ENCODE measurements around the gene GNPAT. TPM values are rescaled to one million over a fixed set of nuclear protein-coding genes. Genes with fewer than 3 reads are reported as not detected.

The GNPAT gene
- total RNA-seq, 2 experiments from 2014 or later: 11.8 to 12.8 TPM

DNA sequence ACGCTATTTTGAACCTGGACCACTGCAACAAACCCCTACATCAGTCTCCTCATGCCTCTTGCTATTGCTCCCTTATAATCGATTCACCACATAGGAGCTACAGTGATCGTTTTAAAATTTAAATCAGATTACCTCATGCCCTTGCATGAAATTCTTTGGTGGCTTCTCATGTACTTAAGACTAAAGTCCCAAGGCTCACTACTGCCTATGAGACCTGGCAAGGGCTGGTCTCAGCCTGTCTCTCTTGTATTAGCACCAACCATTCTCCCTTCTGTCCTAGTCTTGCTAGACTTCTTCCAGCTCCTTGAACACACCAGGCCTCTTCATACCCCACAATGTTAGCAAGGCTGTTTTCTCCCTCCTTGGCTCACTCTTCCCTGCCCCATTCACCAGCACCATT, 6.5 kb upstream of the GNPAT start:
- H3K9me3 Mint-ChIP-seq: no peaks in the 10 kb centered on the region
- ChIA-PET CTCF (no interaction called here), POLR2A (no interaction called here)
- H3K36me3 Mint-ChIP-seq (ENCODE audit: low read depth): peaks cover 78% of the 10 kb centered on the region
- TF ChIP-seq, protein P1, sequence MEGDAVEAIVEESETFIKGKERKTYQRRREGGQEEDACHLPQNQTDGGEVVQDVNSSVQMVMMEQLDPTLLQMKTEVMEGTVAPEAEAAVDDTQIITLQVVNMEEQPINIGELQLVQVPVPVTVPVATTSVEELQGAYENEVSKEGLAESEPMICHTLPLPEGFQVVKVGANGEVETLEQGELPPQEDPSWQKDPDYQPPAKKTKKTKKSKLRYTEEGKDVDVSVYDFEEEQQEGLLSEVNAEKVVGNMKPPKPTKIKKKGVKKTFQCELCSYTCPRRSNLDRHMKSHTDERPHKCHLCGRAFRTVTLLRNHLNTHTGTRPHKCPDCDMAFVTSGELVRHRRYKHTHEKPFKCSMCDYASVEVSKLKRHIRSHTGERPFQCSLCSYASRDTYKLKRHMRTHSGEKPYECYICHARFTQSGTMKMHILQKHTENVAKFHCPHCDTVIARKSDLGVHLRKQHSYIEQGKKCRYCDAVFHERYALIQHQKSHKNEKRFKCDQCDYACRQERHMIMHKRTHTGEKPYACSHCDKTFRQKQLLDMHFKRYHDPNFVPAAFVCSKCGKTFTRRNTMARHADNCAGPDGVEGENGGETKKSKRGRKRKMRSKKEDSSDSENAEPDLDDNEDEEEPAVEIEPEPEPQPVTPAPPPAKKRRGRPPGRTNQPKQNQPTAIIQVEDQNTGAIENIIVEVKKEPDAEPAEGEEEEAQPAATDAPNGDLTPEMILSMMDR (IDR thresholded peaks at IDR 0.05): no peak
- intact Hi-C loops (cut with DNase I, micrococcal nuclease): no loop called here
- ATAC-seq (ENCODE audit: poor library complexity) (no peak), DNase-seq (no peak)
- Histone ChIP-seq H3K4me1 (ENCODE audit: insufficient read depth, low read length) (peaks cover 7% of the 10 kb centered on the region), H3K9me3 (ENCODE audit: control insufficient read depth in 1 of 2, insufficient read depth in 1 of 2, low read length in 2 of 2) (no peaks in the 10 kb centered on the region), H3K27ac (ENCODE audit: low read depth in 1 of 2, low read length in 2 of 2) (no peak overlapping the region), H3K4me3 (ENCODE audit: low read length) (no peak overlapping the region), H3K27me3 (ENCODE audit: control insufficient read depth in 1 of 2, insufficient read depth in 2 of 2, low read length in 2 of 2) (no peaks in the 10 kb centered on the region), H3K36me3 (ENCODE audit: insufficient read depth, low read length) (peaks cover 51% of the 10 kb centered on the region)
- H3K27ac Mint-ChIP-seq: no peak overlapping the region
- H3K27me3 Mint-ChIP-seq: no peaks in the 10 kb centered on the region
- H3K4me1 Mint-ChIP-seq (ENCODE audit: low read depth): peaks cover 70% of the 10 kb centered on the region
- no peak overlapping the region for H3K4me3 Mint-ChIP-seq

DNA sequence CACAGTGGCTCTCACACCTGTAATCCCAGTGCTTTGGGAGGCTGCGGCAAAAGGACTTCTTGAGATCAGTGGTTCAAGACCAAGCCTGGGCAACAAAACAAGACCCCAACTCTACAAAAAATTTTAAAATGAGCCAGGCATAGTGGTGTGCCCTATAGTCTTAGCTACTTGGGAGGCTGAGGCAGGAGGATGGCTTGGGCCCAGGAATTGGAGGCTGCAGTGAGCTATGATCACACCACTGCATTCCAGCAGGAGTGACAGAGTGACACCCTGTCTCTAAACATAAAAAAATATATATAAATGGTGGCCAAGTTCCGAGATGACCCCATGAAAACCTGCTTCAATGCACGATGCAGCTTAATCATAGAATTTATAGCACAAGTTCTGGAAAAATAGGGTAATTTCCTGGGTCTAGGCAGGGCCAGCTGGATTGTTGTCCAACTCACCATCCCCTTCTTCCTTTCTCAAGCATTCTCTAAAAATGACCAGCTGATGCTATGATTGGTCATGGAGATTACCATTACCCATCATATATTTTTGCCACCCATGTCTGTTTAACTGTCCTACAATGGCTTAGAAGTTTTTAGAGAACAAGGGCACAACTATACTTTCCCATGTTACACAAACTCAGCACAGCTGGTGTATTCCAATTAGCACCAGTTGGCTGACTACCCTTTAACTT, 5.3 kb upstream of the GNPAT start:
- CTCF ChIA-PET: no interaction called here
- peaks cover 75% of the 10 kb centered on the region for H3K36me3 Mint-ChIP-seq (ENCODE audit: low read depth)
- POLR2A ChIA-PET: no interaction called here
- TF ChIP-seq, protein P1 (IDR thresholded peaks at IDR 0.05): no peak
- H3K27ac Mint-ChIP-seq: no peak overlapping the region
- Histone ChIP-seq H3K27me3 (ENCODE audit: control insufficient read depth in 1 of 2, insufficient read depth in 2 of 2, low read length in 2 of 2) (no peaks in the 10 kb centered on the region), H3K27ac (ENCODE audit: low read depth in 1 of 2, low read length in 2 of 2) (no peak overlapping the region), H3K4me1 (ENCODE audit: insufficient read depth, low read length) (peaks cover 13% of the 10 kb centered on the region), H3K36me3 (ENCODE audit: insufficient read depth, low read length) (peaks cover 43% of the 10 kb centered on the region), H3K4me3 (ENCODE audit: low read length) (no peak overlapping the region), H3K9me3 (ENCODE audit: control insufficient read depth in 1 of 2, insufficient read depth in 1 of 2, low read length in 2 of 2) (no peaks in the 10 kb centered on the region)
- ATAC-seq (ENCODE audit: poor library complexity): no peak
- no peak for DNase-seq
- no peak overlapping the region for H3K4me3 Mint-ChIP-seq
- H3K4me1 Mint-ChIP-seq (ENCODE audit: low read depth): peaks cover 71% of the 10 kb centered on the region
- intact Hi-C loops (cut with DNase I, micrococcal nuclease): no loop called here
- H3K27me3 Mint-ChIP-seq: no peaks in the 10 kb centered on the region
- H3K9me3 Mint-ChIP-seq: no peaks in the 10 kb centered on the region

DNA sequence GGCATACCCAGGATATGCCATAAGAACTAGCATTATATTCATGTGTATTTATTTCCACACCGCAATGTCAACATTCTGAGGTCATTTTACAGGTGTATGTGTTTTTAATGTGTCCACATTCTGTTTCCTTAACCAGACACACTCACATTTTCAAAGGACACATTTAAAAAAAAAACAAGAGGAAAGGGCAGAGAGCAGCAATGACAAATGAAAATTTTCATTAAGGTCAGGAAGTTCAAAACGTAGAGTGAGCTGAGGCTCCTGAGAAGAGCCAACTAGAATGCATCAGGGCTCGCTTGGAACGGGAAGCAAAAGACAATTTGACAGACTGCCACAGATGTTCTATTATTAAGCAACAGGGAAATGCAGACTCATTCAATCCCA, 4.8 kb upstream of the GNPAT start:
- Mint-ChIP-seq H3K4me1 (ENCODE audit: low read depth) (peaks cover 71% of the 10 kb centered on the region), H3K27ac (no peak overlapping the region), H3K4me3 (no peak overlapping the region), H3K27me3 (no peaks in the 10 kb centered on the region), H3K36me3 (ENCODE audit: low read depth) (peaks cover 75% of the 10 kb centered on the region), H3K9me3 (no peaks in the 10 kb centered on the region)
- CTCF ChIA-PET: no interaction called here
- intact Hi-C loops (cut with DNase I, micrococcal nuclease): no loop called here
- ATAC-seq (ENCODE audit: poor library complexity): no peak
- H3K27ac ChIP-seq (ENCODE audit: low read depth in 1 of 2, low read length in 2 of 2): no peak overlapping the region
- peaks cover 38% of the 10 kb centered on the region for H3K36me3 ChIP-seq (ENCODE audit: insufficient read depth, low read length)
- H3K27me3 ChIP-seq (ENCODE audit: control insufficient read depth in 1 of 2, insufficient read depth in 2 of 2, low read length in 2 of 2): no peaks in the 10 kb centered on the region
- POLR2A ChIA-PET: no interaction called here
- TF ChIP-seq, protein P1 (IDR thresholded peaks at IDR 0.05): no peak
- H3K4me3 ChIP-seq (ENCODE audit: low read length): no peak overlapping the region
- no peak for DNase-seq
- H3K9me3 ChIP-seq (ENCODE audit: control insufficient read depth in 1 of 2, insufficient read depth in 1 of 2, low read length in 2 of 2): no peaks in the 10 kb centered on the region
- peaks cover 14% of the 10 kb centered on the region for H3K4me1 ChIP-seq (ENCODE audit: insufficient read depth, low read length)

Data from CD4-positive, alpha-beta T cell (primary cell).